IPS DF 4.7 (cell line): ENCODE results near the gene RMND5A.
"Not testable (repeated sequence)": the region's sequence is repeated elsewhere in the genome, so short reads cannot be mapped to it uniquely, and the experiment has no call there.

Experiments used
- DNase-seq: peaks from one replicate; pipeline ENCODE4 v3.0.0-alpha.2; 2013; ENCODE audit warnings: low spot score; ENCODE audit errors: extremely low read depth

Gene RMND5A

GRCh38 chr2:86708126-86708525, 12.0 kb upstream of the RMND5A start:
- not testable (repeated sequence) for DNase-seq

DNA sequence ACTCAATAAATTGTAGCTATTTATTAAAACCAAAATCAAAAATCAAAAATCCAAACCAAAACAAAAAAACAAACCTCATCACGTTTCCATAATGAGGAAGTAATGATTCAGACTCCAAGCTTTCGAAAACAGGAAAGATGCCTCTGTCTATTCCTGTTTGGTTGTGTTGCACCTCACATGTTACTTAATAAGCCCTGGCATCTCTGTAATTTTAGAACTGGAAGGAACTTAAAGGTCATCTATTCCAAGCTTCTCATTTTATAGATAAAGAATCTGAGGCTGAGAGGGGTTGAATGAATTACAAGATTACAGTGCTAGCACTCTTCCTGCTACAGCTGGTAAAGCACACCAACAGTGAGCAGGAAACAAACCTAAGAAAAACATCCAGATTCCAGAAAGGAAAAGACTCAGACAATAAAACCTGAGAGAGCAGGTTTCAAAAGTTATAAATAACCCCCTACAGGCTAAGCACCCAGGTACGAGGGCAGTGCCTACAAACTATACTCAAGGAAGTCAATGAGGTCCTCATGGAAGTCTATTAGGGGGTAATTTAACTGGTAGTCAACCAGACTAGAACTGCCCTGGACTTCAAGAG, 5.4 kb upstream of the RMND5A start:
- not testable (repeated sequence) for DNase-seq

- DNase-seq: not testable (repeated sequence)
Observed at GRCh38 chr2:86719263-86719636, 841 bp upstream of the RMND5A start.

DNA sequence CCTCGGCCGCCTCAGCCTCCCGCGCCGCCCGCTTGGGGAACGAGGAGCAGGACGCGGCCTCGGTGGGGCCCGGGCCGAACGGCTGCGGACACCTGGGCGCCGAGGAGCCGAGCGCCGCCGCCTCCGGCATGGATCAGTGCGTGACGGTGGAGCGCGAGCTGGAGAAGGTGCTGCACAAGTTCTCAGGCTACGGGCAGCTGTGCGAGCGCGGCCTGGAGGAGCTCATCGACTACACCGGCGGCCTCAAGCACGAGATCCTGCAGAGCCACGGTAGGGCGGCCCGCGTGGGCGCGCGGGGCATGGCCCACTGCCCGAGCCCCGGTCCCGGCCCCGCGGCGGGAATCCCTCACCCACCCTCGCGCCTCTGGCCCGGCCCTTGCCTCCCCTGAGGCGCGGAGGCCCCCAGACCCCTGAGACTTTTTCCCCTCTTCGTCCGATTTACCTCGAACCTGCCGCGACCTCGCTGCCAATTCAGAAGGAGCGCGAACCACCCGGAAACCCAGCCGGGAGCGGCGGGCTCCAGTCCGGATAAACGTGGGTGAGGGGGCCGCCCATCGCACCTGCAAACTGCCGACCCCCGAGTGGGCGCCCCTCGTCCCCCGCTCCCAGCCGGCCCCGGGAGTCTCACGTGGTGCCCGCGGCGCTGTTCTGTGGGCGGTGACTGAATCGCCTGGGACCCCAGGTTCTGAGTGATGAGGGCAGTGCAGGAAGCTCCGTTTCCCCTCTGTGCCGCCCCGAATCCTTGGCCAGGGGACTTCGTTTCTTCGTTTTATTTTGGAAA, 639 bp downstream of the RMND5A start:
- not testable (repeated sequence) for DNase-seq

DNA sequence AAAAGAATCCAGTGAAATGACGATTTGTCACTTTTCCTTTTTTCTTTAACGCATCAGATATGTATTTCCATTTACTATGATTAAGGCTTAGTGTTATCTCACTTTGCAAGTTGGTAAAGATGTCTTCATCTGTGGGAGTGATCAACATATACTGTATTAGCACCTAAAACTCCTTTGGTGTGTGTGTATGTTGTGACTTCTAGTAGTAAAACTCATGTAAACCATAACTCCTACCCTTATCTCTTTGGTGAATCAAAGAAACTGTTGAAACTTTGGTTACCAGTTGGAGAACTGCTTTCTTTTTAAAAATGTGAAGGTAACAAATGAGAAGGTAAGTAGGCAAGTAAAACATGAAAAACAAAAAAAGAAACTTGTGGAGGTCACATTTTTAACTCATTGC, 5.6 kb downstream of the RMND5A start:
- DNase-seq: not testable (repeated sequence)

- not testable (repeated sequence) for DNase-seq
Observed at GRCh38 chr2:86732040-86732525, 12.0 kb downstream of the RMND5A start.

- DNase-seq: not testable (repeated sequence)
Observed at GRCh38 chr2:86732837-86733236, 12.7 kb downstream of the RMND5A start.

- DNase-seq: not testable (repeated sequence)
Observed at GRCh38 chr2:86733528-86733927, 13.4 kb downstream of the RMND5A start.

DNA sequence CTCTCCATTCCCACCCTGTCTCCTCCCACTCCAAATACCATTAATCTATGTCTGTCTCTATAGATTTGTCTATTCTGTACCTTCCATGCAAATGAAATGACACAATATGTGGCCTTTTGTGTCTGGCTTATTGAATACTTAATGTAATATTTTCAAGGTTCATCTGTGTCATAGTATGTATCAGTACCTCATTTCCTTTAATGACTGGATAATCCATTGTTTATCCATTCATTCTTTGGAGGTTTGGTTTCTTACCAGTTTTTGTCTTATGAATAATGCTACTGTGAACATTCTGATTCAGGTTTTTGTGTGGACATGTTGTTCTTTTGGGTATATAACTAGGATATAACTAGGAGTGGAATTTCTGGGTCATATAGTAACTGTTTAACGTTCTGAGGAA, 14.8 kb downstream of the RMND5A start:
- DNase-seq: not testable (repeated sequence)

- DNase-seq: not testable (repeated sequence)
Observed at GRCh38 chr2:86739485-86739884, 19.4 kb downstream of the RMND5A start.

GRCh38 chr2:86739889-86740288, 19.8 kb downstream of the RMND5A start:
- DNase-seq: not testable (repeated sequence)

GRCh38 chr2:86741889-86742498, 21.9 kb downstream of the RMND5A start:
- not testable (repeated sequence) for DNase-seq

DNA sequence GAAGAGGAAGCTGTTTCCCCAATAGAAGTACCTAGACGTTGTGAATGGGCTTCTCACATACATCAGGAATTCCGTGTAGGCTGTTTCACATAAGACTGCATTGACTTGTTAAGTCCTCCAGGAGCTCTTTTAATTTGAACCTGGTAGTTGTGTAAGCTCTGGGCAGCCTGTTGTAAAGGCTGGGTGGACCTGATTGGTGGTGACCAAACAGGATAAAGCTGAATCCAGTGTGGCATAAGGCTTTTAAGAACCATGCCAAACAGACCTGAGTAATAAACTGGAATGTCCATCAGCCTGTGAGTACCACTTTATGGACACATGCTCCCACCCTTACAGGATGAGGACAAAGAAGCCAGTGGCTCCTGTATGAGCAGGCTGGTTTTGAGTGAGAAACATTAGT, 24.1 kb downstream of the RMND5A start:
- no peak for DNase-seq

- no peak for DNase-seq
Observed at GRCh38 chr2:86746939-86747338, 26.8 kb downstream of the RMND5A start.

- peak; percentile 2 for DNase-seq
Observed at GRCh38 chr2:86747711-86748639, 27.9 kb downstream of the RMND5A start.

- no peak for DNase-seq
Observed at GRCh38 chr2:86750240-86750839, 30.2 kb downstream of the RMND5A start.

DNA sequence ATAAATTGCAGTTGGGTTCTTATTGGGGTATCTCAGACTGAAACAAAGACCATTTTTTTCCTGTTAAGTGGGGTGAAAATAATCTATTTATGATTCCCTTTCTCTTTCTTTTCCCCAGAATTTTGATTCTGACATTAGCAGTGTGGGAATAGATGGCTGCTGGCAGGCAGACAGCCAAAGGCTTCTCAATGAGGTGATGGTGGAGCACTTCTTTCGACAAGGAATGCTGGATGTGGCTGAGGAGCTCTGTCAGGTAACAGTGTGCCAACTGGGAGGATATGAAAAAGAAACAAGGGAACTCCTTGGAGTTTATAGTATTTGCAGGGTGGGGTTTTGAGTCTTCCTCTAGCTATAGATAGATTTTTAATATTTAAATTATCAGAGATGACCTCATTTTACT, 31.7 kb downstream of the RMND5A start:
- DNase-seq: no peak

DNA sequence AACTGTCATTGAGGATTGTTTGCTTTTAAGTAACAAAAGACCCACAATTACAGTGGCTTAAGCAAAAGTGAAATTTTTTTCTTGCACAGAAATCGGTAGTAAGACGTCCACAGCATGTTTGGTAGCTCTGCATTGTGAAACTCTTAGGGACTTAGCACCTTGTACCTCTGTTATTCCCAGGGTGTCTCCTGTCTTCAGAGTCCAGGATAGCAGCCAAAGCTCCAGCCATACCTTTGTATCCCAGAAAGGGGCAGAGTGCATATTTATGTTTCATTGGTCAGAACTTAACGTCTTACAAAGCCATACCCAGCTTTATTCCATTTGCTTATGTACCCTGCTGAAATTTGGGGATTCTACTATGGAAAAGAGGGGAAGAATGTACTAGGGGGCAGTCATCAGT, 32.8 kb downstream of the RMND5A start:
- DNase-seq: no peak

DNA sequence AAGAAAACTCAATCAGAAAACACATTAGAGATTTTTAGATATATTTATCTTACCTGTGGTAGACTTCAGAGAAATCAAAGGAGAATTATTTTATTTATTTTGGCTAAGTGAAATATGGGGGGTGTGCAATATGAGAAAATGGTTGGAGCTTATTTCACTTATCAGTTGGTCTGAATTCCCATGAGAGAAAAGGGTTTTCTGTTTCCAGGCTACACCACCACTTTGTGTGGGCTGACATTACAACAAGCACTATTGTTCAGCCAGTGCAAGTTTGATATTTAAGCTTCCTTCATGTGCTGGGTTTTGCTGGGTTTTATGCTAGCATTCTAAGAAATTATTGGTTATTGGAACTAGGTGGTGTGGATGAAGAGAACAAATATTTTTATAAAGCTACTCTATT, 33.5 kb downstream of the RMND5A start:
- DNase-seq: no peak

DNA sequence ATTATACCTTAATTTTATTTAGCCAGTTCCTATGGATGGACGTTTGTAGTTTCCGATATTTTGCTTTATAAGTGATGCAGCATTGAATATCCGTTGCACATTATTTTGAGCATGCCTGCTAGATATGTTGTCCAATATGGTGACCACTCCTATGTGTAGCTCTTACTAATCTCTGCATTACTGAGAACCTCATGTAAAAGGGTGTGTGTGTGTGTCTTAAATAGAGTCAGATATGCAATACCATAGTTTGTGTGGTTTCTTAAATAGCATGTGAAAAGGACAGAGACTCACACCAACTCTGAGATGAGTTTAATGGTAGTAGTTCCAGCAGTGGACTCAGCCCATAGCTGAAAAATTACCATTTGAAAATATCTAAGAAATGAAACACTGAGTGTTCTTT, 38.3 kb downstream of the RMND5A start:
- DNase-seq: no peak

GRCh38 chr2:86760371-86760770, 40.3 kb downstream of the RMND5A start:
- no peak for DNase-seq
